AG04450 (cell line): ENCODE measurements around the gene TTC7B. TPM values are rescaled to one million over a fixed set of nuclear protein-coding genes. Genes with fewer than 3 reads are reported as not detected.

ENCODE experiments used
- CTCF ChIA-PET: fragments of 300-600, 350-600 bp; formaldehyde crosslinking; extraction: SDS; loops from one replicate; lab custom pipeline; 2022; ENCODE audit warnings: antibody characterized with exemption, inconsistent platforms; lab: Charles Lee
- POLR2A ChIA-PET: fragments of 350-600 bp; formaldehyde crosslinking; extraction: SDS; loops from one replicate; lab custom pipeline; 2021; ENCODE audit warnings: antibody characterized with exemption, inconsistent platforms; lab: Yijun Ruan, JAX
- DNase-seq: peaks from one replicate; pipeline ENCODE4 v3.0.0-alpha.2; 2011; ENCODE audit warnings: low read depth, low spot score
- H3K27ac ChIP-seq: one replicate; pipeline ENCODE4 v1.5.1; 2012; ENCODE audit warnings: low read depth, low read length, control low read depth
- H3K27me3 ChIP-seq: one replicate; pipeline ENCODE4 v1.6.0; 2012; ENCODE audit warnings: low read length; ENCODE audit not compliant: control insufficient read depth, insufficient read depth
- H3K4me3 ChIP-seq: 2 replicates; pipeline ENCODE4 v1.5.1; 2011; ENCODE audit warnings: mild to moderate bottlenecking, low read depth, low read length, control low read depth
- H3K9me3 ChIP-seq: 2 replicates; pipeline ENCODE4 v1.5.1; 2012; ENCODE audit warnings: low read length; ENCODE audit not compliant: control insufficient read depth, insufficient read depth
- polyA plus RNA-seq: library from polyadenylated mRNA; depleted of rRNA; stranded (reverse); fragments of >200 nt; gene quantifications from 2 replicates; pipeline ENCODE4 v1.2.3, GENCODE V29; 2011
- TF ChIP-seq, protein P1 (sequence below): IDR thresholded peaks from 2 replicates; pipeline ENCODE4 v1.5.1; 2011; ENCODE audit warnings: low read depth, low read length, control low read depth, inconsistent platforms

TTC7B gene
- polyA plus RNA-seq, 1 experiment: 36.0 TPM

GRCh38 chr14:90552465-90553297, 263.5 kb downstream of the TTC7B start:
- CTCF ChIA-PET: no interaction called here
- H3K27ac ChIP-seq: no peak overlapping the region

GRCh38 chr14:90551733-90552464, 264.3 kb downstream of the TTC7B start:
- POLR2A ChIA-PET: interaction anchor here (0.7 kb wide), 1 partner anchor 114 kb away, joined by 3 read pairs; no protein-coding TSS in a partner anchor
- H3K27ac ChIP-seq: no peak overlapping the region

More at GRCh38 chr14:90552465-90553297, 263.5 kb downstream of the TTC7B start:
- Histone ChIP-seq H3K9me3 (no peaks in the 10 kb centered on the region), H3K4me3 (no peak overlapping the region), H3K27me3 (no peaks in the 10 kb centered on the region)
- TF ChIP-seq, protein P1, sequence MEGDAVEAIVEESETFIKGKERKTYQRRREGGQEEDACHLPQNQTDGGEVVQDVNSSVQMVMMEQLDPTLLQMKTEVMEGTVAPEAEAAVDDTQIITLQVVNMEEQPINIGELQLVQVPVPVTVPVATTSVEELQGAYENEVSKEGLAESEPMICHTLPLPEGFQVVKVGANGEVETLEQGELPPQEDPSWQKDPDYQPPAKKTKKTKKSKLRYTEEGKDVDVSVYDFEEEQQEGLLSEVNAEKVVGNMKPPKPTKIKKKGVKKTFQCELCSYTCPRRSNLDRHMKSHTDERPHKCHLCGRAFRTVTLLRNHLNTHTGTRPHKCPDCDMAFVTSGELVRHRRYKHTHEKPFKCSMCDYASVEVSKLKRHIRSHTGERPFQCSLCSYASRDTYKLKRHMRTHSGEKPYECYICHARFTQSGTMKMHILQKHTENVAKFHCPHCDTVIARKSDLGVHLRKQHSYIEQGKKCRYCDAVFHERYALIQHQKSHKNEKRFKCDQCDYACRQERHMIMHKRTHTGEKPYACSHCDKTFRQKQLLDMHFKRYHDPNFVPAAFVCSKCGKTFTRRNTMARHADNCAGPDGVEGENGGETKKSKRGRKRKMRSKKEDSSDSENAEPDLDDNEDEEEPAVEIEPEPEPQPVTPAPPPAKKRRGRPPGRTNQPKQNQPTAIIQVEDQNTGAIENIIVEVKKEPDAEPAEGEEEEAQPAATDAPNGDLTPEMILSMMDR: no peak
- no peak for DNase-seq
- POLR2A ChIA-PET: interaction anchor here (0.7 kb wide), 1 partner anchor 113 kb away, joined by 3 read pairs; no protein-coding TSS in a partner anchor

DNA sequence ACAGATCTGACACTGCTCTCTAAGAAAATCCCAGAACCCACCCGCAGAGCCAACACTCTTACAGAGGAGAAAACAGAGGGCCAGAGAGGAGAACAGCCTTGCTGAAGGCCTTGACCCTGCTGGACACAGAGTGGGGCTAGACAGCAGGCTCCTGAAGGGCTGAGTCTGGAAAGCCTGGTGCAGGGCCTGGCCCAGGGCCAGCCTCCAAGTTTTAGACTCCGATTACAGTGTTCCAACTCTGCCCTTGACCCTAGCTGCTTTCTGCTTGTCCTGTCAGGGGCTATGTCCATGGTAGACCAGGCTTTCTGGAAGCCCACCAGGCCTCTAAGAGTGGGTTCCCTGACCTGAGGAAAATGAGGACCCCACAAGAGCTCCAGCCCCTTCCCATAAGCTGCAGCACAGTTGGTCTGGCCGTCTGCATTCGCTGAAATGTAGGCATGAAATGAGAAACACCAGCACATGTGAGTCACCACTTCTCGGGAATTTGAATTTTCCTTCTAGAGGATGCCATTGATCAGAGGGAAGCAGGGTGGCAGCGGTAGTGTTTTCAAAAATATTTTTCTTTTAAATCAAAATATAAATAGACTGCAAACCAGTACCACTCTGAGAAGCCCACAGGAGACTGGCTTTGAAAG, 265.0 kb downstream of the TTC7B start:
- TF ChIP-seq, protein P1: no peak
- H3K27me3 ChIP-seq: no peaks in the 10 kb centered on the region
- DNase-seq: no peak
- no peaks in the 10 kb centered on the region for H3K9me3 ChIP-seq
- no peak overlapping the region for H3K4me3 ChIP-seq
- H3K27ac ChIP-seq: peak overlapping the region; percentile 31
- POLR2A ChIA-PET: no interaction called here
- CTCF ChIA-PET: no interaction called here

More at GRCh38 chr14:90551733-90552464, 264.3 kb downstream of the TTC7B start:
- CTCF ChIA-PET: no interaction called here
- TF ChIP-seq, protein P1: no peak
- no peaks in the 10 kb centered on the region for H3K9me3 ChIP-seq
- no peak overlapping the region for H3K4me3 ChIP-seq
- no peaks in the 10 kb centered on the region for H3K27me3 ChIP-seq
- DNase-seq: no peak

- H3K9me3 ChIP-seq: no peaks in the 10 kb centered on the region
- H3K27me3 ChIP-seq: no peaks in the 10 kb centered on the region
- POLR2A ChIA-PET: no interaction called here
- DNase-seq: no peak
- H3K4me3 ChIP-seq: no peak overlapping the region
- CTCF ChIA-PET: interaction anchor here (0.6 kb wide), 1 partner anchor 134 kb away, joined by 3 read pairs; no protein-coding TSS in a partner anchor
- TF ChIP-seq, protein P1: no peak
- H3K27ac ChIP-seq: no peak overlapping the region
These were observed 266.2 kb downstream of the TTC7B start for GRCh38 chr14:90549794-90550641.
